Measurements from ENCODE around the gene TOE1.

DNA sequence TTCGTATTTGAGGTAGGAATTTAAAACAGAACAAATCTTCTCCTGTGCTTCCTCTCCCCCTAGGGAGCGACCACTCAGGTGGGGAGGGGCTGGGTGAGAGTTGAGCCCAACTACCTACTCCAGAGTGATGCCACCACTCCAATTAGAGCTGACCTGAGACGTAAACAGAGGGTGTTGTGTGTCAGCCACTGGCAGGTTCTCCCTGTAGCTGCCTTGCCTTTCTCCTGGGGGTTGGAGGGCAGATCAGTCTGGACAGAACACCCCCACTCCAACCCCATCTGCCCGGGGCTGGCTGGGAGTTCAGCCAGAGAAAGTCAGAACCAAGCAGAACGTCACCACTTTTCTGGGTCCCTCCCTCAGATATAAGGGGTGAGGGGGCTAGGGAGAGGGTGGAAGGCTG, 11.3 kb upstream of the TOE1 start:
- TF ChIP-seq POLR2AphosphoS5 (IDR thresholded peaks at IDR 0.05; ENCODE audit: insufficient read depth in 1 of 2, low read depth in 1 of 2) (no peak), POLR2A (IDR thresholded peaks at IDR 0.05) (no peak)
- TF ChIP-seq, protein P1, sequence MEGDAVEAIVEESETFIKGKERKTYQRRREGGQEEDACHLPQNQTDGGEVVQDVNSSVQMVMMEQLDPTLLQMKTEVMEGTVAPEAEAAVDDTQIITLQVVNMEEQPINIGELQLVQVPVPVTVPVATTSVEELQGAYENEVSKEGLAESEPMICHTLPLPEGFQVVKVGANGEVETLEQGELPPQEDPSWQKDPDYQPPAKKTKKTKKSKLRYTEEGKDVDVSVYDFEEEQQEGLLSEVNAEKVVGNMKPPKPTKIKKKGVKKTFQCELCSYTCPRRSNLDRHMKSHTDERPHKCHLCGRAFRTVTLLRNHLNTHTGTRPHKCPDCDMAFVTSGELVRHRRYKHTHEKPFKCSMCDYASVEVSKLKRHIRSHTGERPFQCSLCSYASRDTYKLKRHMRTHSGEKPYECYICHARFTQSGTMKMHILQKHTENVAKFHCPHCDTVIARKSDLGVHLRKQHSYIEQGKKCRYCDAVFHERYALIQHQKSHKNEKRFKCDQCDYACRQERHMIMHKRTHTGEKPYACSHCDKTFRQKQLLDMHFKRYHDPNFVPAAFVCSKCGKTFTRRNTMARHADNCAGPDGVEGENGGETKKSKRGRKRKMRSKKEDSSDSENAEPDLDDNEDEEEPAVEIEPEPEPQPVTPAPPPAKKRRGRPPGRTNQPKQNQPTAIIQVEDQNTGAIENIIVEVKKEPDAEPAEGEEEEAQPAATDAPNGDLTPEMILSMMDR (IDR thresholded peaks at IDR 0.05), result no peak

Data from vagina (tissue), 2 donors.